H9 (cell line): Measurements from ENCODE around the gene ATP1A4. TPM values are rescaled to one million over a fixed set of nuclear protein-coding genes. Genes with fewer than 3 reads are reported as not detected.

Experiments
- DNase-seq: peaks from one replicate; pipeline ENCODE4 v3.0.0-alpha.2; 2017
- H2AFZ ChIP-seq: one replicate; pipeline ENCODE4 v1.6.1; 2013; ENCODE audit warnings: mild to moderate bottlenecking, low read length, control low read depth, moderate library complexity
- H2AK5ac ChIP-seq: 2 replicates; pipeline ENCODE4 v1.6.1; 2013; ENCODE audit warnings: low read length, control low read depth, mixed read lengths; ENCODE audit not compliant: insufficient read length
- H2BK120ac ChIP-seq: one replicate; pipeline ENCODE4 v1.6.1; 2013; ENCODE audit warnings: low read depth, mild to moderate bottlenecking, low read length, control low read depth, inconsistent platforms; ENCODE audit not compliant: poor library complexity, severe bottlenecking
- H2BK12ac ChIP-seq: 2 replicates; pipeline ENCODE4 v1.6.1; 2013; ENCODE audit warnings: low read length, control low read depth, mixed read lengths, low read depth; ENCODE audit not compliant: insufficient read length
- H2BK15ac ChIP-seq: 2 replicates; pipeline ENCODE4 v1.6.1; 2013; ENCODE audit warnings: low read depth, low read length, control low read depth
- H2BK20ac ChIP-seq: one replicate; pipeline ENCODE4 v1.6.1; 2013; ENCODE audit warnings: low read depth, mild to moderate bottlenecking, low read length, control low read depth, inconsistent platforms; ENCODE audit not compliant: poor library complexity, severe bottlenecking
- H2BK5ac ChIP-seq: 2 replicates; pipeline ENCODE4 v1.6.1; 2013; ENCODE audit warnings: low read length, control low read depth, mixed read lengths; ENCODE audit not compliant: insufficient read length
- H3K14ac ChIP-seq: 2 replicates; pipeline ENCODE4 v1.6.1; 2013; ENCODE audit warnings: low read length, control low read depth; ENCODE audit not compliant: insufficient read depth
- H3K18ac ChIP-seq: 2 replicates; pipeline ENCODE4 v1.6.1; 2013; ENCODE audit warnings: low read depth, mild to moderate bottlenecking, mixed read lengths, low read length, control low read depth; ENCODE audit not compliant: insufficient read length
- H3K23ac ChIP-seq: 2 replicates; pipeline ENCODE4 v1.6.1; 2013; ENCODE audit warnings: low read length, control low read depth, mixed read lengths, low read depth; ENCODE audit not compliant: insufficient read length
- H3K23me2 ChIP-seq: 2 replicates; pipeline ENCODE4 v1.6.1; 2013; ENCODE audit warnings: low read depth, mild to moderate bottlenecking, mixed read lengths, low read length, control low read depth; ENCODE audit not compliant: insufficient read length, poor library complexity, severe bottlenecking
- H3K27ac ChIP-seq: 2 replicates; pipeline ENCODE4 v1.5.1; 2013; ENCODE audit warnings: low read length, control low read depth, mixed read lengths, low read depth; ENCODE audit not compliant: insufficient read length
- H3K27me3 ChIP-seq: 2 replicates; pipeline ENCODE4 v1.6.1; 2013; ENCODE audit warnings: low read length, control low read depth, inconsistent platforms; ENCODE audit not compliant: insufficient read depth
- H3K4ac ChIP-seq: 2 replicates; pipeline ENCODE4 v1.6.1; 2013; ENCODE audit warnings: low read depth, mild to moderate bottlenecking, control low read depth, inconsistent platforms, low read length, moderate library complexity
- H3K4me1 ChIP-seq: 2 replicates; pipeline ENCODE4 v1.6.1; 2013; ENCODE audit warnings: low read length, control low read depth, inconsistent platforms; ENCODE audit not compliant: insufficient read depth
- H3K4me2 ChIP-seq: 2 replicates; pipeline ENCODE4 v1.6.1; 2013; ENCODE audit warnings: low read length, control low read depth, mixed read lengths; ENCODE audit not compliant: insufficient read length, insufficient read depth
- H3K56ac ChIP-seq: 2 replicates; pipeline ENCODE4 v1.6.1; 2013; ENCODE audit warnings: low read depth, mild to moderate bottlenecking, mixed read lengths, low read length, control low read depth; ENCODE audit not compliant: insufficient read length
- H3K79me1 ChIP-seq: 2 replicates; pipeline ENCODE4 v1.6.1; 2013; ENCODE audit warnings: low read depth, mild to moderate bottlenecking, moderate library complexity, low read length, control low read depth, inconsistent platforms; ENCODE audit not compliant: insufficient read depth, poor library complexity, severe bottlenecking
- H3K79me2 ChIP-seq: 2 replicates; pipeline ENCODE4 v1.6.1; 2013; ENCODE audit warnings: low read length, control low read depth, inconsistent platforms; ENCODE audit not compliant: insufficient read depth
- H3K9ac ChIP-seq: 2 replicates; pipeline ENCODE4 v1.6.1; 2013; ENCODE audit warnings: low read length, control low read depth, mixed read lengths; ENCODE audit not compliant: insufficient read length; ENCODE audit errors: extremely low read depth
- H3K9me3 ChIP-seq: one replicate; pipeline ENCODE4 v1.6.1; 2013; ENCODE audit warnings: low read depth, low read length, inconsistent platforms; ENCODE audit not compliant: control insufficient read depth
- H3T11ph ChIP-seq: one replicate; pipeline ENCODE4 v1.6.1; 2013; ENCODE audit warnings: mild to moderate bottlenecking, low read length, control low read depth, inconsistent platforms
- H4K20me1 ChIP-seq: one replicate; pipeline ENCODE4 v1.6.1; 2013; ENCODE audit not compliant: control insufficient read depth, insufficient read length, insufficient read depth
- H4K5ac ChIP-seq: 2 replicates; pipeline ENCODE4 v1.6.1; 2013; ENCODE audit warnings: low read depth, mild to moderate bottlenecking, mixed read lengths, low read length, control low read depth; ENCODE audit not compliant: insufficient read length
- H4K8ac ChIP-seq: replicated peaks from 2 replicates; pipeline ENCODE4 v1.6.1; 2013; ENCODE audit warnings: low read length, control low read depth, mixed read lengths, low read depth; ENCODE audit not compliant: insufficient read length
- H4K91ac ChIP-seq: 2 replicates; pipeline ENCODE4 v1.6.1; 2013; ENCODE audit warnings: low read depth, mild to moderate bottlenecking, moderate library complexity, mixed read lengths, low read length, control low read depth; ENCODE audit not compliant: insufficient read length
- H3K27ac Mint-ChIP-seq, 3 experiments: 2 replicates in 2 of 3; 3 replicates in 1 of 3; pipeline ENCODE4 v1.8.0; 2020 to 2021; ENCODE audit warnings: mixed read lengths in 3 of 3, mild to moderate bottlenecking in 1 of 3, moderate library complexity in 1 of 3
- H3K27me3 Mint-ChIP-seq: 2 replicates; pipeline ENCODE4 v1.8.0; 2021; ENCODE audit warnings: low read depth, mild to moderate bottlenecking, moderate library complexity, mixed read lengths
- H3K36me3 Mint-ChIP-seq, 3 experiments: 2 replicates in 2 of 3; 3 replicates in 1 of 3; pipeline ENCODE4 v1.8.0; 2020 to 2021; ENCODE audit warnings: low read depth in 3 of 3, mixed read lengths in 3 of 3; ENCODE audit not compliant: insufficient read depth in 1 of 3
- H3K4me1 Mint-ChIP-seq, 2 experiments: 2 replicates each; pipeline ENCODE4 v1.8.0; 2020; ENCODE audit warnings: mixed read lengths in 2 of 2
- H3K4me3 Mint-ChIP-seq, 2 experiments: 2 replicates in 1 of 2; 3 replicates in 1 of 2; pipeline ENCODE4 v1.8.0; 2020 to 2021; ENCODE audit warnings: mild to moderate bottlenecking in 2 of 2, mixed read lengths in 2 of 2, moderate library complexity in 1 of 2
- H3K9me3 Mint-ChIP-seq, 2 experiments: 2 replicates in 1 of 2; 3 replicates in 1 of 2; pipeline ENCODE4 v1.8.0; 2020; ENCODE audit warnings: mild to moderate bottlenecking in 2 of 2, mixed read lengths in 2 of 2, moderate library complexity in 1 of 2
- WGBS: extraction: QIAGEN DNeasy Blood & Tissue Kit; methylation state at CpG from one replicate; pipeline ENCODE4 v1.1.7; 2013; ENCODE audit warnings: missing lambda C conversion rate, low lambda C conversion rate, mixed read lengths; ENCODE audit not compliant: insufficient read length; ENCODE audit errors: extremely low coverage; 5-methylcytosine and 5-hydroxymethylcytosine counted together
- total RNA-seq: library from RNA; stranded (reverse); gene quantifications from 2 replicates; pipeline ENCODE4 v1.2.1, GENCODE V29; 2021
- TF ChIP-seq, protein P1 (sequence below): fragments of 200-600 bp; sonication (generic); conservative IDR thresholded peaks from 3 replicates; pipeline ENCODE4 v1.8.0; 2021; ENCODE audit warnings: antibody characterized with exemption, mild to moderate bottlenecking

The ATP1A4 gene
- total RNA-seq, 1 experiment from 2014 or later: 0.20 TPM

- Histone ChIP-seq H4K91ac (no peak overlapping the region), H3K79me2 (no peaks in the 10 kb centered on the region)
- DNase-seq: no peak
Observed at GRCh38 chr1:160191756-160192155, 40.4 kb downstream of the ATP1A4 start.

More at GRCh38 chr1:160191756-160192155, 40.4 kb downstream of the ATP1A4 start:
- Mint-ChIP-seq H3K9me3 (no peaks in the 10 kb centered on the region), H3K36me3 (no peaks in the 10 kb centered on the region; a peak in 1 of 7 replicates), H3K4me1 (peaks cover 9 to 11% of the 10 kb centered on the region in 2 experiments; a peak in 3 of 4 replicates), H3K4me3 (no peak overlapping the region), H3K27me3 (peaks cover 18% of the 10 kb centered on the region), H3K27ac (no peak overlapping the region)
- Histone ChIP-seq H3K18ac (no peak overlapping the region), H3K23me2 (no peaks in the 10 kb centered on the region), H3K9ac (no peak overlapping the region), H2BK15ac (no peak overlapping the region), H4K5ac (no peak overlapping the region), H3K27me3 (no peaks in the 10 kb centered on the region), H2AFZ (no peak overlapping the region), H3K23ac (no peak overlapping the region), H3K9me3 (no peaks in the 10 kb centered on the region), H2BK5ac (no peak overlapping the region), H2AK5ac (no peak overlapping the region), H4K8ac (no peak overlapping the region), H3K4me2 (no peak overlapping the region), H4K20me1 (no peaks in the 10 kb centered on the region), H3K56ac (no peak overlapping the region), H3K4ac (no peak overlapping the region), H2BK20ac (no peak overlapping the region), H3K79me1 (no peaks in the 10 kb centered on the region), H3K14ac (no peak overlapping the region), H3K27ac (no peak overlapping the region), H2BK120ac (no peak overlapping the region), H3T11ph (no peak overlapping the region), H3K4me1 (peaks cover 3% of the 10 kb centered on the region; the same call in 1 of the 2 replicates), H2BK12ac (no peak overlapping the region)
- no CpG with 5 or more reads among the region's 3 CpGs for WGBS
- TF ChIP-seq, protein P1, sequence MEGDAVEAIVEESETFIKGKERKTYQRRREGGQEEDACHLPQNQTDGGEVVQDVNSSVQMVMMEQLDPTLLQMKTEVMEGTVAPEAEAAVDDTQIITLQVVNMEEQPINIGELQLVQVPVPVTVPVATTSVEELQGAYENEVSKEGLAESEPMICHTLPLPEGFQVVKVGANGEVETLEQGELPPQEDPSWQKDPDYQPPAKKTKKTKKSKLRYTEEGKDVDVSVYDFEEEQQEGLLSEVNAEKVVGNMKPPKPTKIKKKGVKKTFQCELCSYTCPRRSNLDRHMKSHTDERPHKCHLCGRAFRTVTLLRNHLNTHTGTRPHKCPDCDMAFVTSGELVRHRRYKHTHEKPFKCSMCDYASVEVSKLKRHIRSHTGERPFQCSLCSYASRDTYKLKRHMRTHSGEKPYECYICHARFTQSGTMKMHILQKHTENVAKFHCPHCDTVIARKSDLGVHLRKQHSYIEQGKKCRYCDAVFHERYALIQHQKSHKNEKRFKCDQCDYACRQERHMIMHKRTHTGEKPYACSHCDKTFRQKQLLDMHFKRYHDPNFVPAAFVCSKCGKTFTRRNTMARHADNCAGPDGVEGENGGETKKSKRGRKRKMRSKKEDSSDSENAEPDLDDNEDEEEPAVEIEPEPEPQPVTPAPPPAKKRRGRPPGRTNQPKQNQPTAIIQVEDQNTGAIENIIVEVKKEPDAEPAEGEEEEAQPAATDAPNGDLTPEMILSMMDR: no peak
